HG03095 (cell line): Measurements from ENCODE around the gene P2RX2.

Source experiments
- ATAC-seq: cut with Tn5 transposase; IDR thresholded peaks from one replicate; pipeline ENCODE4 v1.9.1; 2021; ENCODE audit warnings: moderate library complexity; ENCODE audit not compliant: unreplicated experiment

P2RX2 gene

GRCh38 chr12:132601171-132601883, 17.2 kb upstream of the P2RX2 start:
- no peak for ATAC-seq

DNA sequence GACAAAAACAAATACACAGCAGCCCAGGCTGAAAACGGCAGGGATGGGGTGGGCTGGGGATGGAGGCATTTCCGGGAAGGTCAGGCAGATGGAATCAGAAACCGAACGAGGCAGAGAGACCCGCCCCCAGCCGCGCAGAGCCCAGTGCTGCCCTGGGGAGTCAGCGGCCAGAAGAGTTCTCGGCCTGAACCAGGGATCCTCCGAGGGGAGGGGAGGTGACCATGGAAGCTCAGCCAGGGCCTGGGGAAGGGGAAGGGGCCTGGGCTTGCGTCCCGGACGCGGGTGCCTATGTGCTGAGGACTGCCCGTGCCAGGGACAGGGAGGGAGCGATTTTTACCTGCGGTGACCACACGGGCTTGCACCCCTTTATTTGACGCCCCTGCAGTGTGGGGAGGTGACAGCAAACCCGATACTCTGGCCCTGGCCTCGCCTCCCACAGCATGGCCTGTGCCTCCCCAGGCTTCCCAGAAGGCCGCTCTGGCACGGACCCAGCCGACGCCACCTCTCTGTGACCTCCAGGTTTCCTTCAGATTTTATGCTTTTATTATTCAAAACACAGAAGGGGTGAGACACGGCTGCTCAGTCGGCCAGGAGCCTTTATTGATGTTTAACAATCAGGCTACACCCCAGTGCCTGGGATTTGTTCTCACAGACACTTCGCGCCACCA, 15.9 kb upstream of the P2RX2 start:
- ATAC-seq, result no peak

DNA sequence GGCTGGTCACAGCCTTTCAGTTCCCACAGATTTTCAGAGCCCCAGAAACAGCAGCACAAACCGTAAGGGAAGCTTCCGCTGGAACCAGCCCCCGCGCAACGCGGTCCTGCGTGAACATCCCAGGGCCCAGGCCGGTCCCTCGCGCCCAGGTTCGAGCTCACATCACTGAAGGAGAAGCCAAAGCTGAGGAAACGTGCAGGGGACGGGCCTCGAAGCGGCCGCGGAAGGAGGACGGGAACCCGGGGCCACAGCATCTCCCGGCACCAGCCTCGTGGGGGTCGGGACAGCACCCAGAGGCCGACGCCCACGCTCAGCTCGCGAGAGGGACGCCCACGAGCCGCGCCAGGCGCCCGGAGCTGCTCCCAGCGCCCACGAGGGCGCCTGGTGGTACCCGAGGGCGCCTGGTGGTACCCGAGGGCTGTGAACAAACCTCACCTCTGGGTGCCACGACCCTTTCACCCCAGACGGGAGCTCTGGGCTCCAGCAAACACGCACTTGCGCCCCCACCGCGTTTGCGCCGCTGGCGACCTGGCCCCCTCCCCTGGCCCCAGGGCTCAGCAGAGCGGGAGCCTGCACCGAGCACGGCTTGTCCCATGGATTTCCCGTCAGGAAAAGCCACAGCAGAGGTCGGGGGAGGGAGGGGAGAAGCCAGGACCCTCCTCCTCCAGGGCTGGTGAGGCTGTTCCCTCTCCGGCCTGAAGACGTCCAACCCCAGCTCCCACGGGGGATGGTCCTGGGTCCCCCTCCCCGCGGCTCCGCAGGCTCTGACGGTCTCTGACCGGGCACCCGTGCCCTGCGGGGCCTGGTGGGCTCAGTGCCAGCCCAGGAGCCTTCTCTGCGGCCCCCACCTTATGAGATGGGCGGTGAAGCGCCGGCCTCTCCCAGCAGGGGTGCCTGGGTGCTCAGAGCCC, 15.1 kb upstream of the P2RX2 start:
- no peak for ATAC-seq

GRCh38 chr12:132604151-132604618, 14.4 kb upstream of the P2RX2 start:
- ATAC-seq, result no peak

DNA sequence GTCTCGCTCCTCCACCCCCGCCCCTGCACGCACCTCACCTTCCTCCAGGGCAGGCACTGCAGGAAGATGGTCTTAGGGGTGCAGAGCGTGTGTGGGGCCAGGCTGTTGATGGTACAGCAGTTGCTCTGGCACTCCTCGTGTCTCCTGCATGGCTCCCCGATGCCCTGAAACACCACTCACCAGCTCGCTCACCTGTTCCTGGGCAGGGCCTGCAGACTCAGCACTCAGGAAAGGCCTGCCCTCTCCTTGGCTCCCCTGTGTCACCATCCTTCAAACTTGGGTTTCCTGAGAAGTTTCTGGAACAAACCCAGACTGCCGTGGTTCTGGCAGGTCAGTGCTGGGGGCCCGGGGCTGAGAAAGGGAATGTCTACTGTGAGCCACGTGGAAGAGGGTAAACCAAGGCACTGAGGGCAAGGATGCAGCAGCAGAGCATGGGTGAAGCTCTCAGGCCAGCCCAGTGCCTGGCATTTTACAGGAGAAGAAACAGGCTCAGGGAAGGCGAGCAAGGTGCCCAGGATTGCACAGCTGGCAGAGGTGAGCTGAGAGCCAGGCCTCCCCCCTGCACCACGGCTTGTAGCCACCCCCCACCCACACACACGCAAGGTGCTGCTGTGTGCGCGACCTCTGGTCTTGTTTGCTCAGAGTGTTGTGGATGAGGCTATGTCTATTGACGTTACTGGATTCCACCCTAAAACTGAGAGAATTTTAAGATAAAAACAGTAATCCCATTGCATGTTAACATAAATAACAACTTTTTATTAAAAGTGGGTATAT, 13.7 kb upstream of the P2RX2 start:
- no peak for ATAC-seq

GRCh38 chr12:132605892-132606291, 12.7 kb upstream of the P2RX2 start:
- no peak for ATAC-seq

- no peak for ATAC-seq
Measured at GRCh38 chr12:132606466-132606865, 12.1 kb upstream of the P2RX2 start.

DNA sequence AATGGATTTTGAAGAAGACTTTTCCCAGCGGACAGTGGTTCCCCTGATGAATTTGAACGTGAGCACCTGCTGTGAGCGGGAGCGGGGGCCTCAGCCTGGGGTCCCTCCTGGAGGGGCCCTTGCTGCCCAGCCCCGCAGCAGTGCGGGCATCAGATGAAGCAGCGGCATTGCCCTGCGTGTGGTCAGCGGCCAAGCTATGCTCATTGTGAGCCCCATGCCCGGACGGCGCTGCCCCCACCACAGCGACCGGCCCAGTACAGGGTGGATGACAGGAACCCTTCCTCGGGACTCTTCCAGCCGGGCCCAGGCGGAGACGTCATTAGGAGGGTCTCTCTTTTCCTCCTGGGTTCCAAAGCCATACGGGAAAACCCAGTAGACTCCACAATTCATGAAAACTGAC, 11.6 kb upstream of the P2RX2 start:
- ATAC-seq, result no peak

DNA sequence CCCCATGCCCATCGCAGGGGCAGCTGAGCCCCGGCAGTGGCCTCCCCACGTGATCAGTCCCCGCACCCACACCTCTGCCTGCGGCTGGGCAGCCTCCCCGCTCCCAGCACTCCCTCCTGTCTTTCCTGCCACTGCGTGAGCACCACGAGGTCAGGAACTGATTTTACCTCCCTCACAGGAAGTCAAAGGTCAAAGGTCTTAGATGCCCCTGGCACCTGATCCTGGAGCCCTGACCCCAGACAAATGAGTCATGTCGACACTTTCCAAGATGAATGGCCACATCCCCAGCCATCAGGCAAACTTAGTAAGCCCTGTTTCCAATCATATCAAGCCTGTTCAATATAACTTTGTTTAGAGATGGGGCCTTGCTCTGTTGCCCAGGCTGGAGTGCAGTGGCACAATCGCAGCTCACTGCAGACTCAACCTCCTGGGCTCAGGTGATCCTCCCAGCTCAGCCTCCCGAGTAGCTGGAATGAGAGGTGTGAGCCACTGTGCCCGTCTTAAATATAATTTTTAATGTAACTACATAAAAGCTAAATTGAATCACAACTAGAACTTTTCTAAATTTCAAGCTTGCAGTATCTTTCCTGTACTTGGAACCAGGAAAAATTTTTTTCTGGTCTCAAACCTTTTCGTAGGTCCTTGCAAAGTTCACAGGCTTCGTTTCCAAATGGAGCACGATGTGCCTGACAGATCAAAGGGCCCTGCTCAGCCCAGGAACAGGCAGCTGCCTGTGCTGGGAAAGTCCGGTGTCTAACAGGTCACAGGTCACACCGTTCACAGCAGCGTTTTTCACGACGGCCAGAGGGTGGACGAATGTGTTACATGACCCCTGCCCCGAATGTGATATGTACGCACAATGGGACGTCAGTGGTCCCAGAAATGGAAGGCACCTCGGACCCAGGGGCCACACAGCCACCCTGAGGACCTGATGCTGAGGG, 10.1 kb upstream of the P2RX2 start:
- ATAC-seq, result no peak

GRCh38 chr12:132610051-132610759, 8.4 kb upstream of the P2RX2 start, which contains the start of gene LRCOL1:
LRCOL1 (minus strand) TSS chr12:132610582; CDS start chr12:132606251, 4,331 bp downstream.
- no peak for ATAC-seq

DNA sequence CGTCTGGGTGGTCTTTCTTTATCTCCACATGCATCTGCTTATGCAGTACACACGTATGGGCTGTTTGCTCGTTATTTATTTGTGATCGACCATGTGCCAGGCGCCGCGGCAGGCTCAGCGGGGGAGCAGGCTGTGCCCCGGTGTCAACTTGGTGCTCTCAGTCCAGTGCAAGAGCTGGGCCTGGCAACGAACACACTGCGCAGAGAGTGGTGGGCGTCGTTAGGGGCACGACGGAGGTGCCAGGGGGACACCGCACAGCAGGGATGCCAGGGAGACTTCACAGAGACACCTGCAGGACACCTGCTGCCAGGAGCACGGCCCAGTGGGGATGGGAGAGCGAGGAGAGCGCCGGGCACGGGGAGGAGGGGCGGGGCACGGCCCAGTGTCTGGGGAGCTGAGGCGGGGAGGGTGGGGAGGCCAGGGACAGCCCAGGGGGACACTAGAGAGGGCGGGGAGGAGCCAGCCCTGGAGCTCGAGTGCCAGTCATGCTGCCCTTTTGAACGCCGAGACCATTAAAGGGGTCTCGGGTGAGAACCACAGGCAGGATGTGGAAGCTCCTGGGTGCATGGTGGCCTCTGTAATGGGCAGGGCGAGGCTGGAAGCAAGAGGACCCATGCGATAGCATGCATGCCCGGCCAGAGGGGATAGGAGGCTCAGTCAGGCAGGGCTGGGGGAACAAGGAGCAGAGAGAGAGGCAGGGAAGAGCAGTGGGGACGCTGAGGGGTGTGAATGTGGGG, 7.5 kb upstream of the P2RX2 start:
- no peak for ATAC-seq

GRCh38 chr12:132611620-132612019, 7.0 kb upstream of the P2RX2 start:
- ATAC-seq, result no peak

- ATAC-seq, result no peak
Measured at GRCh38 chr12:132614029-132614428, 4.5 kb upstream of the P2RX2 start.

DNA sequence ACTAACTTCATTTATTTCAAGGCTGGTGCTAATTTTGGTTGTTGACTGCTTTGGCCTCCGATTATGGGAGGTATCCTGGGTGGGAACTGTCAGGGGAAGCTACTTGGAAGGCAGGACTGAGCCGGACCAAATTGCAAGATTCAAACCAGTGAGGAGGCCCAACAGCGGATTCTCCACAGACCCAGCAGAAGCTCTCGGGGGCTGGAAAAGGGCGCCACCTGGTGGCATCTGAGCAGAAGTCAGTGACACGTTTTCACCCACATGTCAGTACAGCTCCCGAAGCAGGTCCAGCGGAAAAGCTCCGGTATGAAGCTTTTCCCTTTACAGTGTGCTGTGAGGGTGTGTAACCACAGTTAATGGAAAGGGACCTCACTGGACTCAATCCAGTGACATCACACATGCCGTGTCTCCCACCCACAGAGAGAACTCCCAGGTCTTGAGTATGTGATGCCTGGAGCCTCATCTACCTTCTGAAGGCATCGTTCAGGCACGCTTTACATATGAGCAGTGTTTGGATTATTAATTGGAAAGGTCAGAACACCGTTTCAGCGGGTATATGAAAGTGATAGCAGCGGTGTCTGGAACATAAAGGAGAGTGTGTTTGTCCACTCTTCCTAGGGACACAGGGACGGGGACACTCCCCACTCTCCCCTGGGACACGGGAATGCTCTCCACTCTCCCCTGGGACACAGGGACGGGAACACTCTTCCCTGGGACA, 3.6 kb upstream of the P2RX2 start:
- ATAC-seq, result no peak

DNA sequence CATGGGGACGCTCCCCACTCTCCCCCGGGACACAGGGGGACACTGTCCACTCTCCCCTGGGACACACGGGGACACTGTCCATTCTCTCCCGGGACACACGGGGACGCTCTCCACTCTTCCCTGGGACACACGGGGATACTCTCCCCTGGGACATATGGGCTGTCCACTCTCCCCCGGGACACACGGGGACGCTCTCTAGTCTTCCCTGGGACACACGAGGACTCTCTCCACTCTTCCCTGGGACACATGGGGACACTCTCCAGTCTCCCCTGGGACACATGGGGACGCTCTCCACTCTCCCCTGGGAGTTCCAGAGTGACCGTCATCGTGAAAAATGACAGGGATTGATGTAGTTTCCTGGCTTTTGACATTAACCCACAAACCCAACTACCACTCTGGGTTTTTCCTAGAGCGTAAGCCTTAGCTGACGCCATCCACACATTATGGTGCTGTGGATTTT, 3.0 kb upstream of the P2RX2 start:
- ATAC-seq, result no peak

DNA sequence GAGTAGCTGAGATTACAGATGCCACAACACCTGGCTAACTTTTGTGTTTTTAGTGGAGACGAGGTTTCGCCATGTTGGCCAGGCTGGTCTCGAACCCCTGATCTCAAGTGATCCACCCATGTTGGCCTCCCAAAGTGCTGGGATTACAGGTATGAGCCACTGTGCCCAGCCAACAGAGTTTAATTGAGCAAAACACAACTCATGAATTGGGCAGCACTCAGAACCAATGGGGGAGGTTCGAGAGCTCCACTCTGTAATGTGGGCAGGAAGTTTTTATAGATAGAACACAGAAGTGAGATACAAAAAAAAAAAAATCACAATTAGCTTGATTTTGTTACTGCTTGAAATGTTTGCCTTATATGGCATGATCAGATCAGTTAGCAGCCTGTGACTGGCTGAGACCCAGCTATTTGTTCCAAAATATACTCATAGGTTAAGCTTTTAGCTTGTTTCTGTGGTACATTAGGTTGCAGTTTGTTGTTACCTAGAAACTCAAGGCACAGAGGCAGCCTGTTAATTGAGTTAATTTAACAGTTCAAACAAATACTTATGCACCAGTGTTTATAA, 1.4 kb upstream of the P2RX2 start:
- ATAC-seq, result no peak
